Kidney epithelial cell (primary cell): ENCODE measurements around the gene SPA17. TPM values are rescaled to one million over a fixed set of nuclear protein-coding genes. Genes with fewer than 3 reads are reported as not detected.
A peak's percentile ranks its signal among the peaks of the same experiment; 100 is the strongest.

ENCODE experiments used
- DNase-seq: peaks from one replicate; pipeline ENCODE4 v3.0.0-alpha.2; 2010; ENCODE audit warnings: low read depth
- H3K27me3 ChIP-seq: 2 replicates; pipeline ENCODE4 v1.6.0; 2011; ENCODE audit warnings: low read length; ENCODE audit not compliant: control insufficient read depth, insufficient read depth
- H3K36me3 ChIP-seq: 2 replicates; pipeline ENCODE4 v1.5.1; 2011; ENCODE audit warnings: low read length; ENCODE audit not compliant: control insufficient read depth, insufficient read depth
- H3K4me3 ChIP-seq: 2 replicates; pipeline ENCODE4 v1.5.1; 2011; ENCODE audit warnings: low read depth, mild to moderate bottlenecking, control low read depth, low read length
- total RNA-seq: library from RNA; depleted of rRNA; stranded (reverse); fragments of >200 nt; gene quantifications from 2 replicates; pipeline ENCODE4 v1.2.3, GENCODE V29; 2015
- TF ChIP-seq, protein P1 (sequence below): IDR thresholded peaks from 2 replicates; pipeline ENCODE4 v1.5.1; 2011; ENCODE audit warnings: mild to moderate bottlenecking, moderate library complexity, low read length, control low read depth, inconsistent platforms; ENCODE audit not compliant: insufficient read depth, poor library complexity, severe bottlenecking

Gene SPA17
- total RNA-seq, 1 donor from 2014 or later, result 15.8 TPM

DNA sequence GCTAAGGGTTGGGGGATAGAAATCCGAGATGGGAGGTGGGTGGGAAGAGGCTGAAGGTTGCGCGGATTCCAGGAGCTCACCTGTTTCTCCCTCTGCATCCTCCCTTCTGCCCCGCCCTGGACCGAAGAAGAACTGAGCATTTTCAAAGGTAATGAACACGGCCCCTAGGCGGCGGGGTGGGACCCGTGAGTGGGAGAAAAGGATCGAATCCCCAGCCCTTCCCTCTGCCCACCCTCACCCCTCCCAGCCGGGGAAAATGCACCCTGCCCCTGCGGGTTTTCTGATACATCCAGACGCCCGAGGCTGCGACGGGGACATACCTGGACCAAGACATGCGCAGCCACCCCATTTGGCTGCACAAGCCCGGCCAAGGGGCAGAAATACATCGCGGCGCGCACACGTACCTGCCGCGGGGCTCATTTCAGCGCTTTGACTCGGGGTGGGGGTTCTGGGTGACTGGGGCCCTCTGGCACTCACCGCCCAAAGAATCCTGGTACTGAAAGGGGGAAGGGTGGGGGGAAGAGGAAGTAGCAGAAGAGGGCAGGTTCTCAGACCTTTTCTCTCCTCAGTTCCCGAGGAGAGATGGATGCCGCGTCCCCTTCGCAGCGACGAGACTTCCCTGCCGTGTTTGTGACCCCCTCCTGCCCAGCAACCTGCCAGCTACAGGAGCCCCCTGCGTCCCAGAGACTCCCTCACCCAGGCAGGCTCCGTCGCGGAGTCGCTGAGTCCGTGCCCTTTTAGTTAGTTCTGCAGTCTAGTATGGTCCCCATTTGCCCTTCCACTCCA, 72.3 kb downstream of the SPA17 start:
- Histone ChIP-seq H3K36me3 (no peaks in the 10 kb centered on the region), H3K27me3 (peaks cover 16% of the 10 kb centered on the region), H3K4me3 (peak overlapping the region; percentile 39)
- no peak for DNase-seq
- TF ChIP-seq, protein P1, sequence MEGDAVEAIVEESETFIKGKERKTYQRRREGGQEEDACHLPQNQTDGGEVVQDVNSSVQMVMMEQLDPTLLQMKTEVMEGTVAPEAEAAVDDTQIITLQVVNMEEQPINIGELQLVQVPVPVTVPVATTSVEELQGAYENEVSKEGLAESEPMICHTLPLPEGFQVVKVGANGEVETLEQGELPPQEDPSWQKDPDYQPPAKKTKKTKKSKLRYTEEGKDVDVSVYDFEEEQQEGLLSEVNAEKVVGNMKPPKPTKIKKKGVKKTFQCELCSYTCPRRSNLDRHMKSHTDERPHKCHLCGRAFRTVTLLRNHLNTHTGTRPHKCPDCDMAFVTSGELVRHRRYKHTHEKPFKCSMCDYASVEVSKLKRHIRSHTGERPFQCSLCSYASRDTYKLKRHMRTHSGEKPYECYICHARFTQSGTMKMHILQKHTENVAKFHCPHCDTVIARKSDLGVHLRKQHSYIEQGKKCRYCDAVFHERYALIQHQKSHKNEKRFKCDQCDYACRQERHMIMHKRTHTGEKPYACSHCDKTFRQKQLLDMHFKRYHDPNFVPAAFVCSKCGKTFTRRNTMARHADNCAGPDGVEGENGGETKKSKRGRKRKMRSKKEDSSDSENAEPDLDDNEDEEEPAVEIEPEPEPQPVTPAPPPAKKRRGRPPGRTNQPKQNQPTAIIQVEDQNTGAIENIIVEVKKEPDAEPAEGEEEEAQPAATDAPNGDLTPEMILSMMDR, result peak; percentile 42

DNA sequence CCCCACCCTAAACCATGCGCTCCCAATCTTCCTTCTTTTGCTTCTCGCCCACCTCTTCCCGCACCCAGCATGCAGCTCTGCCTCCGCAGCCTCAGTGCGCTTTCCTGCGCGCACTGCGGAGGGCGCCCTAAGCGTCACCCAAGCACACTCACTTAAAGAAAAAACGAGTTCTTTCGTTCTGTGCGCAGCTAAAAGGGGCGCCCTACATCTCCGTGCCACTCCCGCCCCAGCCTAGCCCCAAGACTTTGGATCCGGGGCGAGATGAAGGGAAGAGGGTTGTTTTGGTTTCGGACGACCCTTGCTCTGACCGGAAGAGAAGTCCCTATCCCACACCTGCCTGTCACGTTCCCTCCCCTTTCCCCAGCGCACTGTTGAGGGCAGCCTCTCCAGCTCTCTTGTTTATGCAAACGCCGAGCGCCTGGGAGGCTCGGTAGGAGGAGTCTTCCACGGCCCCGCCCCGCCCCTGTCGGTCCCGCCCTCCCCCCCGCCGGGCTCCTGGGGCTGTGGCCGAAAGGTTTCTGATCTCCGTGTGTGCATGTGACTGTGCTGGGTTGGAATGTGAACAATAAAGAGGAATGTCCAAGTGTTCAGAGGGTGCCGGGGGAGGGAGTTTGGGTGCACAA, 73.0 kb downstream of the SPA17 start:
- Histone ChIP-seq H3K36me3 (no peaks in the 10 kb centered on the region), H3K4me3 (peak overlapping the region; percentile 39), H3K27me3 (peaks cover 23% of the 10 kb centered on the region)
- TF ChIP-seq, protein P1, result peak; percentile 69
- DNase-seq, result no peak

Other genes with a start within 250 kb of the SPA17 start
- gene OR8B4, start 249.0 kb upstream of the SPA17 start, total RNA-seq, result not detected in 2 replicates
- gene OR8B8, start 228.2 kb upstream of the SPA17 start, total RNA-seq, result not detected in 2 replicates
- not detected in 2 replicates for gene OR8B12, start 130.2 kb upstream of the SPA17 start, total RNA-seq
- not detected in 2 replicates for gene OR8A1, start 103.9 kb upstream of the SPA17 start, total RNA-seq
- gene PANX3, start 62.5 kb upstream of the SPA17 start, total RNA-seq, result not detected in 2 replicates
- gene TBRG1, start 51.0 kb upstream of the SPA17 start, total RNA-seq, result 45.4 and 53.7 TPM in 2 replicates
- gene SIAE, start 165 bp upstream of the SPA17 start, total RNA-seq, result 9.4 and 10.3 TPM in 2 replicates
- not detected in 2 replicates for gene NRGN, start 66.0 kb downstream of the SPA17 start, total RNA-seq
- gene VSIG2, start 78.4 kb downstream of the SPA17 start, total RNA-seq, result 0.50 TPM in 1 of 2 replicates, not detected in the other
- 10.3 and 10.4 TPM in 2 replicates for gene ESAM, start 88.4 kb downstream of the SPA17 start, total RNA-seq
- 8.0 and 16.0 TPM in 2 replicates for gene MSANTD2, start 126.5 kb downstream of the SPA17 start, total RNA-seq
- 57.0 and 70.2 TPM in 2 replicates for gene ROBO3, start 191.5 kb downstream of the SPA17 start, total RNA-seq
- 5.1 and 6.3 TPM in 2 replicates for gene ROBO4, start 224.0 kb downstream of the SPA17 start, total RNA-seq
- gene HEPN1, start 245.3 kb downstream of the SPA17 start, total RNA-seq, result not detected in 2 replicates